ENCODE results near the gene NPEPPS.
"Not testable (repeated sequence)": the region's sequence is repeated elsewhere in the genome, so short reads cannot be mapped to it uniquely, and the experiment has no call there.

Gene NPEPPS

DNA sequence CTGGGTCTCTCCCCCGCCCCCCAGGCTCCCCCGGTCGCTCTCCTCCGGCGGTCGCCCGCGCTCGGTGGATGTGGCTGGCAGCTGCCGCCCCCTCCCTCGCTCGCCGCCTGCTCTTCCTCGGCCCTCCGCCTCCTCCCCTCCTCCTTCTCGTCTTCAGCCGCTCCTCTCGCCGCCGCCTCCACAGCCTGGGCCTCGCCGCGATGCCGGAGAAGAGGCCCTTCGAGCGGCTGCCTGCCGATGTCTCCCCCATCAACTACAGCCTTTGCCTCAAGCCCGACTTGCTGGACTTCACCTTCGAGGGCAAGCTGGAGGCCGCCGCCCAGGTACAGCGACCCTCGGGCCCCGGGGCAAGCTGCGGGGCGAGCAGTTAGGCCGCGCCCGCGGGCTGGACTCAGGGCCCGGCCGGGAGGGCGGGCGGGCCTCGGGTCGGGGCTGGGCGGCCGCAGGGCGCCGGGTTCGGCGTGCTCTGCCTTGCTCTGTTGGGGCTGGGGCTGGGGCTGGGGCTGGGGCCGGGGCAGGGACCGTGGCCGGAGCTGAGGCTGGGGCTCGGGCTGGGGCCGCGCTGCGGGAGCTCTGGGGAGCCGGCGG is 419 bp downstream of the NPEPPS start:
- not testable (repeated sequence) for H3K27me3 Mint-ChIP-seq, H3K27ac Mint-ChIP-seq

DNA sequence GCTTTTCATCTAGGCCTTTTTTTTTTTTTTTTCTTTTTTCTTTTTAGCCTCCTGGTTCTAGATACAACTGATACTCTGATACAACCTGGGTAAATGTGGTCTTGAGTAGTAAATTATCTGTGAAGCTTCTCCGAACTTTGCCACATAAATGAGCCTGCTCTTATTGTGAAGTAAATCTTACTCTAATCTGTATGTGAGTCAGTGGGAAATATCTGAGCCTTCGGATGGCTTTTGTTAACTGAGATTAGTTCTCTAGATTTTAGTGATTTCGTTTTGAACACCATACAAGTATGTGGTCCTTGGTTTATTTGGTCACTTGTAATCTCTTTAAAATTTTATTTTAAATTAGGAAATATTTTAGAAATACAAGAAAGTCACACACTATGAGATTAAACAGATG is 8.2 kb downstream of the NPEPPS start:
- not testable (repeated sequence) for H3K27me3 Mint-ChIP-seq, H3K4me3 Mint-ChIP-seq, H3K27ac Mint-ChIP-seq, H3K9me3 Mint-ChIP-seq, DNase-seq
- H3K4me1 Mint-ChIP-seq (ENCODE audit: low read depth): peaks cover 22% of the 10 kb centered on the region
- H3K36me3 Mint-ChIP-seq (ENCODE audit: low read depth): peaks cover 24% of the 10 kb centered on the region

More for the DNA sequence above, 419 bp downstream of the NPEPPS start:
- DNase-seq: peak; percentile 62
- H3K36me3 Mint-ChIP-seq (ENCODE audit: low read depth): peaks cover 19% of the 10 kb centered on the region
- peaks cover 12% of the 10 kb centered on the region for H3K4me1 Mint-ChIP-seq (ENCODE audit: low read depth)
- peak overlapping the region; percentile 92 for H3K4me3 Mint-ChIP-seq
- not testable (repeated sequence) for H3K9me3 Mint-ChIP-seq

DNA sequence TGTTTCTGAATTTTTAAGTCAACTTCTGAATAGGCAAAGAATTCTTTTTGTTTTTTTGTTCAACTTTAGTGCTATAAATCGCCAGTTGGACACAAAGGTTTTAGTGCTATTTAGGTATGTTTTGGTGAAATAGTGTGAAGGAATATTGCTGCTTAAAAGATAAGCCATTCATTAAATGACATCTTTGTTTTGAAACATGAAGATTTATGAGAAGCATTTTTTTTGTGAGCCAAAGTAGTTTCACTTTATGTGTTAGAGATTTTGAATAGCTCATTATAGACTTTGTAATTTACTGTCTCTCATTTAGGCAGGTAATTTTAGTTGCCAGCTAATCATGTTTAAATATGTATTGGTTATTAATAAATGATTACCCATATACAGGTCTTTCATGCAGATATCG is 10.8 kb downstream of the NPEPPS start:
- H3K27me3 Mint-ChIP-seq: not testable (repeated sequence)

DNA sequence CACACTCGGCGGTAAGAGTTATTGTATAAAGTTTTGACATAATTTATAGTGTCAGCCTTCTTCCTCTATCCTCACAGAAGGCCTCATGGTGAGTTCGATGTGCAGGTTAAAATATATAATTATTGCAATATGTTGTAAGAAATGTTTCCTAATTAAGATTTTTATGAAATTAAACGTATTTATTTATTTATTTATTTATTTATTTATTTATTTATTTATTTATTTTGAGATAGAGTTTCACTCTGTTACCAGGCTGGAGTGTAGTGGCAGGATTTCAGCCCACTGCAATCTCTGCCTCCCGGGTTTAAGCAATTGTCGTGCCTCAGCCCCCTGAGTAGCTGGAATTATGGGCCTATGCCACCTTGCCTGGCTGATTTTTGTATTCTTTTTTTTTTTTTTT is 13.4 kb downstream of the NPEPPS start:
- H3K27ac Mint-ChIP-seq, H3K9me3 Mint-ChIP-seq, H3K27me3 Mint-ChIP-seq: not testable (repeated sequence)

More for the DNA sequence above, 10.8 kb downstream of the NPEPPS start:
- not testable (repeated sequence) for H3K9me3 Mint-ChIP-seq, H3K27ac Mint-ChIP-seq, DNase-seq, H3K4me3 Mint-ChIP-seq
- peaks cover 18% of the 10 kb centered on the region for H3K4me1 Mint-ChIP-seq (ENCODE audit: low read depth)
- peaks cover 26% of the 10 kb centered on the region for H3K36me3 Mint-ChIP-seq (ENCODE audit: low read depth)

DNA sequence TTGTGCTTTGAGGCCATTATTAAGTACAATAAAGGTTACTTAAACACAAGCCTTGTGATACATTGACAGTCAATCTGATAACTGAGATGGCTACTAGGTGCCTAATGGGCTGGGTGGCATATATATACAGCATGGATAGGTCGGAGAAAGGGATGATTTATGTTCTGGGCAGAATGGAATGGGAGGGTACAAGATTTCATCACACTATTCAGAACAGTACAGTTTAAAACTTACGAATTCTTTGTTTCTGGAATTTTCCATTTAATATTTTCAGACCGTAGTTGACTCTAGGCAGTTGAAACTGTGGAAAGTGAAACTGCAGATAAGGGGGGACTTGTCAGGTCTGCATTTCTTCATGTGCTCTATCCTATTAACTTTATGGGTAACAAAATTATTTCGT is 23.8 kb downstream of the NPEPPS start:
- H3K4me3 Mint-ChIP-seq; H3K27me3 Mint-ChIP-seq; H3K9me3 Mint-ChIP-seq; H3K27ac Mint-ChIP-seq; DNase-seq; H3K4me1 Mint-ChIP-seq (ENCODE audit: low read depth): not testable (repeated sequence)
- peaks cover 26% of the 10 kb centered on the region for H3K36me3 Mint-ChIP-seq (ENCODE audit: low read depth)

More for the DNA sequence above, 13.4 kb downstream of the NPEPPS start:
- not testable (repeated sequence) for DNase-seq, H3K4me3 Mint-ChIP-seq
- Mint-ChIP-seq H3K4me1 (ENCODE audit: low read depth) (peaks cover 14% of the 10 kb centered on the region), H3K36me3 (ENCODE audit: low read depth) (peaks cover 39% of the 10 kb centered on the region)

DNA sequence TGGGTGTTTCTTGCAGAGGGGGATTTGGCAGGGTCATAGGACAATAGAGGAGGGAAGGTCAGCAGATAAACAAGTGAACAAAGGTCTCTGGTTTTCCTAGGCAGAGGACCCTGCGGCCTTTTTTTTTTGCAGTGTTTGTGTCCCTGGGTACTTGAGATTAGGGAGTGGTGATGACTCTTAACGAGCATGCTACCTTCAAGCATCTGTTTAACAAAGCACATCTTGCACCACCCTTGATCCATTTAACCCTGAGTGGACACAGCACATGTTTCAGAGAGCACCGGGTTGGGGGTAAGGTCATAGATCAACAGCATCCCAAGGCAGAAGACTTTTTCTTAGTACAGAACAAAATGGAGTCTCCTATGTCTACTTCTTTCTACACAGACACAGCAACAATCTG is 25.2 kb downstream of the NPEPPS start:
- Mint-ChIP-seq H3K4me1 (ENCODE audit: low read depth) (peaks cover 15% of the 10 kb centered on the region), H3K36me3 (ENCODE audit: low read depth) (peaks cover 24% of the 10 kb centered on the region)
- not testable (repeated sequence) for H3K27ac Mint-ChIP-seq, H3K9me3 Mint-ChIP-seq, DNase-seq, H3K4me3 Mint-ChIP-seq, H3K27me3 Mint-ChIP-seq

DNA sequence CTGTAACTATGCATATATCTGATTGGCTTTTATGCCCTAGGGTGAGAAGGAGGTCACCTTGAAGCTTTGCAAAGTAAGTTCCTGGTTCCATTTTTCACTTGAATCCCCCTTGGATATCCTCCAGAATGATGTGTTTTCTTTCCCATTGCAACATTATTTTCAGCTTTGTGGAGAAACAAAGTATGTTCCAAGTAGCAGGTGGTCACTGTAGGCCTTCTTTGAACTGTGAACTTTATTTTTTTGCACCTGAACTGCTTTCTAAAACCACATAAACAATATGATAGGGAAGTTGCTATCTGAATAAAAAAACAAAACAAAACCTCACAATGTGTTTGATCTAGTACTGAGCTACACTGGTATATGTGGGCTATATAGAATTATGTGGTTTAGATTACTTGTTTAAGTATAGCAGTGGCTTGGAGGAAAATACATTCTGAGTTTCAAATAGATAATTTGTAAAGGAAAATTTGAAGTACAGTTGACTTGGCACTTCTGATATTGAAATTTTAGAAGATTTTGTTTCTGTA is 29.7 kb downstream of the NPEPPS start:
- not testable (repeated sequence) for H3K4me3 Mint-ChIP-seq, H3K27ac Mint-ChIP-seq, H3K27me3 Mint-ChIP-seq, H3K9me3 Mint-ChIP-seq, DNase-seq
- peaks cover 29% of the 10 kb centered on the region for H3K36me3 Mint-ChIP-seq (ENCODE audit: low read depth)
- H3K4me1 Mint-ChIP-seq (ENCODE audit: low read depth): peaks cover 18% of the 10 kb centered on the region

DNA sequence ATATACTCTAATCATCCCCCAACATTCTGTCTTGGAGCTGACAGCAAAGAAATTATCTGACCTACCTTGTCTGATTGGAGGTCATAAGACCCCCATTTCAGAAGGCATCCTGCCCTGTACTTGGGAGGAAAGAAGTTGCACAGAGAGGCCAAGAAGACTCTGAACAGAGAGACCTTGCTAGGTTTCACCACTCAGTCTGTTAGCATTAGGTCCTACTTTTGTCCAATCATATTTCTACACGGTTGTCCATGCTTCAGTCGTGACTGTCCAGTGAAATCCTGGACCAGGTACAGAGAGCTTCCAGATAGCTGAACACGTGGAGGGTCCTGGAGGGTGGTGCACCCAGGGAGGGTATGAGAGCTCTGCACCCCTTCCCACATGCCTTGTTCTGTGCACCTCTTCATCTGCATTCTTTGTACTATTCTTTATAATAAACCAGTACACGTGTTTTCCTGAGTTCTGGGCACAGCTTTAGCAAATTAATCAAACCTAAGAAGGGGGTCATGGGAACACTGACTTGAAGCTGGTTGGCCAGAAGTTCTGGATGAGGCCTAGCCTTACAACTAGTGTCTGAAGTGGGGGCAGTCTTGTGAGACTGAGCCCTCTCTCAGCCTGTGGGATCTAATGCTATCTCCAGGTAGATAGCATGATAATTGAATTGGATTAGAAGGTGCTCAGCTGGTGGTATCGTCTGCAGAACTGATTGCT is 30.9 kb downstream of the NPEPPS start:
- Mint-ChIP-seq H3K4me1 (ENCODE audit: low read depth) (peaks cover 22% of the 10 kb centered on the region), H3K36me3 (ENCODE audit: low read depth) (peaks cover 24% of the 10 kb centered on the region), H3K27ac (peak overlapping the region; percentile 40)
- DNase-seq, H3K4me3 Mint-ChIP-seq, H3K9me3 Mint-ChIP-seq, H3K27me3 Mint-ChIP-seq: not testable (repeated sequence)

DNA sequence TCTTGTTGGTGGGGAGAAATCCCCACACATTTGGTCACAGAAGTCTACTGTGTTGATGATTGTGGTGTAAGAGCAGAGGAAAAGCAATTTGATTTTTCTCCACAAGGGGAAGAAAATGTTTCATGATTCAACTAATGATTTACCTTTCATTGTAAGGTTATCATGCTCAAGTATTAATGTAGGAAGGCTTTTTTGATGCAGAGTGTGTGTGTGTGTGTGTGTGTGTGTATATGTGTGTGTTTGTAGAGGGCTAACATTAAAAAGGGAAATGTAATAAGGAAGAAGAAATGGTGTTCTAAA is 31.4 kb downstream of the NPEPPS start:
- peaks cover 23% of the 10 kb centered on the region for H3K36me3 Mint-ChIP-seq (ENCODE audit: low read depth)
- peaks cover 26% of the 10 kb centered on the region for H3K4me1 Mint-ChIP-seq (ENCODE audit: low read depth)
- DNase-seq, H3K9me3 Mint-ChIP-seq, H3K27ac Mint-ChIP-seq, H3K4me3 Mint-ChIP-seq, H3K27me3 Mint-ChIP-seq: not testable (repeated sequence)

DNA sequence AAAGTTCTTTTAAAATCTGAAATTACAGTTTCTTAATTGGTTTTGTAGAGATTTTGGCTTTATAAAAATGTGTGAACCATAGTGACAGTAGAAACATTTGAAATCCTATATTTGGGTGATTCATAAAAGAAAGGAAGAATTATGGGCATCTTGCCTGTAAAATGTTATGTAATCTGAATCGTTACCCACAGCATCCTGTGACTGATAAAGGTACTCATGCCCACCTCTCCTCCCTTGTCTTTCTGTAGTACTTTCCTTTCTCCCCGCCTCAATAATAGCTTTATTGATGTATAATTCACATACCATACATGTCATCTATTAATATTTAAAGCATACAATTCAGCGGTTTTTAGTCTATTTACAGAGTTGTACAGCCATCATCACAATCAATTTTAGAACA is 36.4 kb downstream of the NPEPPS start:
- H3K27ac Mint-ChIP-seq: not testable (repeated sequence)
- peaks cover 15% of the 10 kb centered on the region for H3K4me1 Mint-ChIP-seq (ENCODE audit: low read depth)

DNA sequence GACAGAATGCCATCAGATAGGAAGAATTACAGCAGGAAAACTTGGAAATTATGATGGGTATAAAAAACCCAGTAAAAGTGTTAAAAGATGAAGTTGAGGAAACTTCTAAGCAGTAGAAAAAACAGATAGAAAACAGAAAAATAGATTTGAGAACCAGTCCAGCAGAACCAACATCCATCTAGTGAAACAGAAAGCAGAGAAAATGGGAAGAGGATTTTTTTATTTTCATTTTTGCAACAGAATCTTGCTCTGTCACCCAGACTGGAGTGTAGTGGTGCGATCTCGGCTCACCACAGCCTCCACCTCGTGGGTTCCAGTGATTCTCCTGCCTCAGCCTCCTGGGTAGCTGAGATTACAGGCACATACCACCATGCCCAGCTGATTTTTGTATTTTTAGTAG is 41.7 kb downstream of the NPEPPS start:
- not testable (repeated sequence) for H3K27me3 Mint-ChIP-seq; H3K9me3 Mint-ChIP-seq; H3K4me1 Mint-ChIP-seq (ENCODE audit: low read depth); H3K4me3 Mint-ChIP-seq; DNase-seq
- Mint-ChIP-seq H3K36me3 (ENCODE audit: low read depth) (peaks cover 30% of the 10 kb centered on the region), H3K27ac (peak overlapping the region; percentile 3)

More for the DNA sequence above, 36.4 kb downstream of the NPEPPS start:
- H3K9me3 Mint-ChIP-seq, H3K4me3 Mint-ChIP-seq, DNase-seq, H3K27me3 Mint-ChIP-seq: not testable (repeated sequence)
- peaks cover 32% of the 10 kb centered on the region for H3K36me3 Mint-ChIP-seq (ENCODE audit: low read depth)

DNA sequence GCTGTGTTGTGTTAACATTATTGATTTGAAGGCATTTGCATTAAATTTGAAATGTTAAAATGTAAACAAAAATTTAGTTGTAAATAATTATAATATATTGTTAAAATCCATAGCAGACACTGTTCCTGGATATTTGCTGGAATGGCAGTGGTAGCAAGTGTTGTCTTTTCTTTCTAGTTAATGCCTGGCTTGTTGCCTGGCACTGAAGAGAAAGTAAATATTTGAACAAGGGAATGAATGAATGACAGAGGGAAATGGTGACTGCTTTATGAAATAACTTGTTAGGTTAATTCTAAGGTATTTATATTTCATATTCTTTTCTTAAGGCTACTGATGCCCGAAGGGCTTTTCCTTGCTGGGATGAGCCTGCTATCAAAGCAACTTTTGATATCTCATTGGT is 51.5 kb downstream of the NPEPPS start:
- H3K36me3 Mint-ChIP-seq (ENCODE audit: low read depth): peaks cover 34% of the 10 kb centered on the region
- DNase-seq; H3K27ac Mint-ChIP-seq; H3K4me1 Mint-ChIP-seq (ENCODE audit: low read depth); H3K27me3 Mint-ChIP-seq; H3K9me3 Mint-ChIP-seq; H3K4me3 Mint-ChIP-seq: not testable (repeated sequence)

DNA sequence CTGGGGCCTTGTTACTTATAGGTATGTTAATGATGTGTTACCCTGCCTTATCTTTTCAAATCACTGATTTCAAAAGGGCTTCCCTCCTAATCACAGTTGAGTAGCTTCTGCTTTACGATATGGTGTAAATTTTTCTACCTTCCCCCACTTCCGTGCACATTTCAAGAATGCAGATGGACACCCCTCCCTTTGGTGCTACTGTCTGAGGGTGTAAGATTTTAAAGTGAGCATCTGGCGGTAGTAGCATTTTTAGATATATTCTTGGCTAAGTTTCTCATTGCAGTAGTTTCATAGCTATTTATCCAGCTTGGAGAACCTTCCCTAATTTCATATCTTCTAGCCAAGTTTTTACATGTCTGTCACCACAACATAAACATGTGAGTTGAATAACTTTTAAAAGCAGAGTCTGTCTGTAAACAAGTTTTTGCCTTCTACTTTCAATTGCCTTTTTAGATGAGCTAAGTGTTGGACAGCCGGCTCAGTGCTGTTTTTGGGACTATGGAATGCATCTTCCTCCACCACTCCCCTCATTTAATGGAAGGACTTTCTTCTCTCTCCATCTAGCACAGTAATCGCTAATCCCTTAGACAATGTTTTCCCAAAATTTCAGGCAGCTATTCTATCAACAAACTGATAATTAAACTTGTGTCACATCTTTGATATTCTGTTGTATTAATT is 55.6 kb downstream of the NPEPPS start:
- H3K4me3 Mint-ChIP-seq; H3K27me3 Mint-ChIP-seq; H3K4me1 Mint-ChIP-seq (ENCODE audit: low read depth); DNase-seq; H3K9me3 Mint-ChIP-seq: not testable (repeated sequence)
- H3K36me3 Mint-ChIP-seq (ENCODE audit: low read depth): peaks cover 51% of the 10 kb centered on the region
- H3K27ac Mint-ChIP-seq: peak overlapping the region; percentile 33

DNA sequence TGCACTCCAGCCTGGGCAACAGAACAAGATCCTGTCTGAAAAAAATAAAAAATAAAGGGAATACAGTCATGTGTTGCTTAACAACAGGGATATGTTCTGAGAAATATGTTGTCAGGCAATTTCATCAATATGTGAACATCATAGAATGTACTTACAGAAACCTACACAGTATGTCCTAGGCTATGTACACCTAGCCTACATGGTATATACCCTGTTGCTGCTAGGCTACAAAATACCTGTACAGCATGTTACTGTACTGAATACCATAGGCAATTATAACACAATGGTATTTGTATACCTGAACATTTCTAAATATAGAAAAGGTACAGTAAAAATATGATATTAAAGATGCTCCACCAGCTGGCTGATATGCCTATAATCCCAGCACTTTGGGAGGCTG is 62.6 kb downstream of the NPEPPS start:
- H3K4me3 Mint-ChIP-seq; H3K4me1 Mint-ChIP-seq (ENCODE audit: low read depth); DNase-seq; H3K27me3 Mint-ChIP-seq; H3K9me3 Mint-ChIP-seq; H3K27ac Mint-ChIP-seq: not testable (repeated sequence)
- H3K36me3 Mint-ChIP-seq (ENCODE audit: low read depth): peaks cover 65% of the 10 kb centered on the region

Measured in activated T-cell treated with anti-CD3 and anti-CD28 coated beads, Interleukin-2, amount 50 U/mL, for 24 hours (primary cell).